AG10803 (cell line): ENCODE results near the gene SH3BP2.

Source experiments
- DNase-seq: peaks from one replicate; pipeline ENCODE4 v3.0.0; 2010; ENCODE audit warnings: low read depth
- H3K4me3 ChIP-seq: 2 replicates; pipeline ENCODE4 v1.5.1; 2011; ENCODE audit warnings: mild to moderate bottlenecking, low read length, control low read depth
- CTCF ChIP-seq: conservative IDR thresholded peaks from 2 replicates; pipeline ENCODE4 v1.5.1; 2011; ENCODE audit warnings: mild to moderate bottlenecking, low read length, control low read depth, inconsistent platforms

Gene SH3BP2

GRCh38 chr4:2807571-2807970 is 14.7 kb downstream of the SH3BP2 start:
- no peak overlapping the region for H3K4me3 ChIP-seq
- no peak for DNase-seq
- TF ChIP-seq CTCF, result no peak

GRCh38 chr4:2808001-2808400 is 15.1 kb downstream of the SH3BP2 start:
- no peak for TF ChIP-seq CTCF
- DNase-seq, result no peak

GRCh38 chr4:2809610-2810180 is 16.8 kb downstream of the SH3BP2 start:
- no peak for TF ChIP-seq CTCF
- no peak for DNase-seq
- H3K4me3 ChIP-seq, result no peak overlapping the region

More at GRCh38 chr4:2808001-2808400, 15.1 kb downstream of the SH3BP2 start:
- no peak overlapping the region for H3K4me3 ChIP-seq

- no peak for DNase-seq
- TF ChIP-seq CTCF, result no peak
- H3K4me3 ChIP-seq, result no peak overlapping the region
Measured at GRCh38 chr4:2810388-2810787, 17.5 kb downstream of the SH3BP2 start.

- DNase-seq, result peak; percentile 55
- peak overlapping the region; percentile 20; the same call in 1 of the 2 replicates for H3K4me3 ChIP-seq
Measured at GRCh38 chr4:2811830-2812611, 19.1 kb downstream of the SH3BP2 start.

GRCh38 chr4:2812612-2813354 is 19.9 kb downstream of the SH3BP2 start:
- peak overlapping the region; percentile 16 for H3K4me3 ChIP-seq
- TF ChIP-seq CTCF, result no peak
- no peak for DNase-seq

More at GRCh38 chr4:2811830-2812611, 19.1 kb downstream of the SH3BP2 start:
- no peak for TF ChIP-seq CTCF
